Measurements from ENCODE around the gene SRGAP1.

Gene SRGAP1

GRCh38 chr12:63941879-63942278 is 97.4 kb downstream of the SRGAP1 start:
- H3K27ac ChIP-seq (ENCODE audit: low read length), result no peak overlapping the region
- H3K79me2 ChIP-seq (ENCODE audit: insufficient read depth, low read length), result no peaks in the 10 kb centered on the region
- TF ChIP-seq, protein P1, sequence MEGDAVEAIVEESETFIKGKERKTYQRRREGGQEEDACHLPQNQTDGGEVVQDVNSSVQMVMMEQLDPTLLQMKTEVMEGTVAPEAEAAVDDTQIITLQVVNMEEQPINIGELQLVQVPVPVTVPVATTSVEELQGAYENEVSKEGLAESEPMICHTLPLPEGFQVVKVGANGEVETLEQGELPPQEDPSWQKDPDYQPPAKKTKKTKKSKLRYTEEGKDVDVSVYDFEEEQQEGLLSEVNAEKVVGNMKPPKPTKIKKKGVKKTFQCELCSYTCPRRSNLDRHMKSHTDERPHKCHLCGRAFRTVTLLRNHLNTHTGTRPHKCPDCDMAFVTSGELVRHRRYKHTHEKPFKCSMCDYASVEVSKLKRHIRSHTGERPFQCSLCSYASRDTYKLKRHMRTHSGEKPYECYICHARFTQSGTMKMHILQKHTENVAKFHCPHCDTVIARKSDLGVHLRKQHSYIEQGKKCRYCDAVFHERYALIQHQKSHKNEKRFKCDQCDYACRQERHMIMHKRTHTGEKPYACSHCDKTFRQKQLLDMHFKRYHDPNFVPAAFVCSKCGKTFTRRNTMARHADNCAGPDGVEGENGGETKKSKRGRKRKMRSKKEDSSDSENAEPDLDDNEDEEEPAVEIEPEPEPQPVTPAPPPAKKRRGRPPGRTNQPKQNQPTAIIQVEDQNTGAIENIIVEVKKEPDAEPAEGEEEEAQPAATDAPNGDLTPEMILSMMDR (IDR thresholded peaks at IDR 0.05; ENCODE audit: borderline replicate concordance, extremely low read depth, low read length, poor library complexity, severe bottlenecking), result no peak
- TF ChIP-seq EZH2 (IDR thresholded peaks at IDR 0.05; ENCODE audit: borderline replicate concordance, low read depth, low read length, severe bottlenecking), result no peak
- DNase-seq (no peak), ATAC-seq (ENCODE audit: insufficient read depth, low read depth) (no peak)
- no peaks in the 10 kb centered on the region for H3K36me3 ChIP-seq (ENCODE audit: insufficient read depth, low read length)
- H2AFZ ChIP-seq (ENCODE audit: low read depth, low read length), result no peak overlapping the region
- H3K4me1 ChIP-seq (ENCODE audit: insufficient read depth, low read length), result no peaks in the 10 kb centered on the region
- H3K4me2 ChIP-seq (ENCODE audit: insufficient read depth, low read length), result no peak overlapping the region
- H3K9ac ChIP-seq (ENCODE audit: low read depth, low read length), result no peak overlapping the region
- H4K20me1 ChIP-seq (ENCODE audit: insufficient read depth, low read length), result no peaks in the 10 kb centered on the region
- no peaks in the 10 kb centered on the region for H3K9me3 ChIP-seq (ENCODE audit: insufficient read depth, low read length, severe bottlenecking)
- no peak overlapping the region for H3K4me3 ChIP-seq (ENCODE audit: low read depth in 1 of 2, low read length in 2 of 2)
- no peaks in the 10 kb centered on the region for H3K27me3 ChIP-seq (ENCODE audit: insufficient read depth, low read length, poor library complexity)

DNA sequence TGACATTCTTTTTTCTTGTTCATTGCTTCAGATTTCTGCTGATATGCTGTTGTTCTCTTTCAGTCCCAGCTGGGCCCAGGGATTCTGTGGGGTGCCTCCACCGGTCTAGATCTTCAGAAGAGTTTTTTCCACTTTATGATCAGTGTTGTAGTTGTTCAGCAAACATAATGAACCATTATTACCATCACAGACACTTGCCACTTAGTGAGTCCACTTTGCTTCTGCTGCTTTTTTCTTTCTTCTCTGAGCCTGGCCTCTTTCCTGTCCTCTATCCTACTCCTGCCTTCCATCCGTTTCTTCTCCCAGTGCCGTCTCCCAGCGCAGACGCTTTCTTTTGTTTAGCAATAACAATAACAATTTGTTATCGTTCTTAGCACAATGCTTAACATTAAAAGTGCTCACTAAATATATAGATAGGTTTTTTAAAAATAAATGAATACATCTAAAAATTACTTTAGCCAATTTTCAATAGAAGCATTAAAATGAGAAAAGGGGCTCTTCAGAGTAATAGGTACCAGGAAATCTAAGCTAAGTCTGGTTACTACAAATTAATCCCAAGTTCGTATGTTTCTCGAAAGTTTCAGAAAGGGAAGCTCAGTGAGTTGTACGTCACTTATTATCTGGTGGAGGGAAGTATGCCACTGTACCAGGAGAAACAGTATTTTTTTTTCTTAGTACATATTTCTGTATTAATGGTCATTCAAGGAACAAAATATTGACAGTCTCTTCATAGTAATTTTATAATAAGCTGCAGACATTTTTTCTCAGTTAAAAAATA is 98.2 kb downstream of the SRGAP1 start:
- TF ChIP-seq EZH2 (IDR thresholded peaks at IDR 0.05; ENCODE audit: borderline replicate concordance, low read depth, low read length, severe bottlenecking), result no peak
- TF ChIP-seq, protein P1 (IDR thresholded peaks at IDR 0.05; ENCODE audit: borderline replicate concordance, extremely low read depth, low read length, poor library complexity, severe bottlenecking), result no peak
- H2AFZ ChIP-seq (ENCODE audit: low read depth, low read length), result no peak overlapping the region
- H4K20me1 ChIP-seq (ENCODE audit: insufficient read depth, low read length), result no peaks in the 10 kb centered on the region
- DNase-seq (no peak), ATAC-seq (ENCODE audit: insufficient read depth, low read depth) (no peak)
- no peak overlapping the region for H3K27ac ChIP-seq (ENCODE audit: low read length)
- no peak overlapping the region for H3K4me3 ChIP-seq (ENCODE audit: low read depth in 1 of 2, low read length in 2 of 2)
- H3K79me2 ChIP-seq (ENCODE audit: insufficient read depth, low read length), result no peaks in the 10 kb centered on the region
- no peaks in the 10 kb centered on the region for H3K36me3 ChIP-seq (ENCODE audit: insufficient read depth, low read length)
- H3K9me3 ChIP-seq (ENCODE audit: insufficient read depth, low read length, severe bottlenecking), result no peaks in the 10 kb centered on the region
- H3K4me1 ChIP-seq (ENCODE audit: insufficient read depth, low read length), result no peaks in the 10 kb centered on the region
- H3K27me3 ChIP-seq (ENCODE audit: insufficient read depth, low read length, poor library complexity), result no peaks in the 10 kb centered on the region
- no peak overlapping the region for H3K9ac ChIP-seq (ENCODE audit: low read depth, low read length)
- H3K4me2 ChIP-seq (ENCODE audit: insufficient read depth, low read length), result no peak overlapping the region

- no peak overlapping the region for H3K27ac ChIP-seq (ENCODE audit: low read length)
Observed at GRCh38 chr12:63944034-63944579, 99.6 kb downstream of the SRGAP1 start.

More at GRCh38 chr12:63944034-63944579, 99.6 kb downstream of the SRGAP1 start:
- Histone ChIP-seq H3K9ac (ENCODE audit: low read depth, low read length) (no peak overlapping the region), H3K4me1 (ENCODE audit: insufficient read depth, low read length) (no peaks in the 10 kb centered on the region), H4K20me1 (ENCODE audit: insufficient read depth, low read length) (no peaks in the 10 kb centered on the region), H3K4me3 (ENCODE audit: low read depth in 1 of 2, low read length in 2 of 2) (no peak overlapping the region), H3K9me3 (ENCODE audit: insufficient read depth, low read length, severe bottlenecking) (no peaks in the 10 kb centered on the region), H3K4me2 (ENCODE audit: insufficient read depth, low read length) (no peak overlapping the region), H3K79me2 (ENCODE audit: insufficient read depth, low read length) (no peaks in the 10 kb centered on the region), H3K27me3 (ENCODE audit: insufficient read depth, low read length, poor library complexity) (no peaks in the 10 kb centered on the region), H3K36me3 (ENCODE audit: insufficient read depth, low read length) (no peaks in the 10 kb centered on the region), H2AFZ (ENCODE audit: low read depth, low read length) (no peak overlapping the region)
- ATAC-seq (ENCODE audit: insufficient read depth, low read depth) (no peak), DNase-seq (no peak)
- TF ChIP-seq EZH2 (IDR thresholded peaks at IDR 0.05; ENCODE audit: borderline replicate concordance, low read depth, low read length, severe bottlenecking), result no peak
- TF ChIP-seq, protein P1 (IDR thresholded peaks at IDR 0.05; ENCODE audit: borderline replicate concordance, extremely low read depth, low read length, poor library complexity, severe bottlenecking), result no peak

Data from DND-41 (cell line).